ENCODE measurements around the gene IL17C. TPM values are rescaled to one million over a fixed set of nuclear protein-coding genes. Genes with fewer than 3 reads are reported as not detected.

IL17C gene, protein sequence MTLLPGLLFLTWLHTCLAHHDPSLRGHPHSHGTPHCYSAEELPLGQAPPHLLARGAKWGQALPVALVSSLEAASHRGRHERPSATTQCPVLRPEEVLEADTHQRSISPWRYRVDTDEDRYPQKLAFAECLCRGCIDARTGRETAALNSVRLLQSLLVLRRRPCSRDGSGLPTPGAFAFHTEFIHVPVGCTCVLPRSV
- not detected for total RNA-seq

DNA sequence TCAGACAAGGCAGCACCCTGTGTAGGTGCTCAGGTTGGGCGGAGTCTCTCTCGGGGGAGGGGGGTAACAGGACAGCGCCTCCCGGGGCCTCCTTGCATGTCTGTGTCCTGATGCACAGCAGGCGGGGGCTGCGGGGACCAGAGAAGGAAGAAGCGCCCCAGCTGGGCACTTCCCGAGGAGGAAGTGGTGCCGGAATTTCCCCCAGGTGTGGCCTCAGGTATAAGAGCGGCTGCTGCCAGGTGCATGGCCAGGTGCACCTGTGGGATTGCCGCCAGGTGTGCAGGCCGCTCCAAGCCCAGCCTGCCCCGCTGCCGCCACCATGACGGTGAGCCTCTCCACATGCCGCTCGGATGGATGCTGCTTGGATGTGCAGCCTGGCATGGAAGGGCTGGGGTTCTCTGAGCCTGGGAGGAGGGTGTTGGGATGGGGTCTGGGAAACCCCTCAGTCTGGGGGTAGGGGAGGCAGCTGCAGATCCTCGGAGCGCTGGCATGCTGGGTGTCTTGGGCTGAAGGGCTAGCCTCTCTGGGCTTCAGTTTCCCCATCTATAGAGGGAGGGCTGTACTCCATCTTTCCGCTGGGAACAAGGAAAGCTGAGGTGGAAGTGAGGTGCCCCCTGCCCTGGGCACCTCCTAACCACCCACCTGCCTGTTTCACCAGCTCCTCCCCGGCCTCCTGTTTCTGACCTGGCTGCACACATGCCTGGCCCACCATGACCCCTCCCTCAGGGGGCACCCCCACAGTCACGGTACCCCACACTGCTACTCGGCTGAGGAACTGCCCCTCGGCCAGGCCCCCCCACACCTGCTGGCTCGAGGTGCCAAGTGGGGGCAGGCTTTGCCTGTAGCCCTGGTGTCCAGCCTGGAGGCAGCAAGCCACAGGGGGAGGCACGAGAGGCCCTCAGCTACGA, at the start of gene IL17C:
Gene IL17C, plus strand, starts transcription at position 250 of the 908 bp plus-strand sequence. Its CDS starts 70 bp downstream, at position 320.
- no peak for DNase-seq (ENCODE audit: low spot score)

DNA sequence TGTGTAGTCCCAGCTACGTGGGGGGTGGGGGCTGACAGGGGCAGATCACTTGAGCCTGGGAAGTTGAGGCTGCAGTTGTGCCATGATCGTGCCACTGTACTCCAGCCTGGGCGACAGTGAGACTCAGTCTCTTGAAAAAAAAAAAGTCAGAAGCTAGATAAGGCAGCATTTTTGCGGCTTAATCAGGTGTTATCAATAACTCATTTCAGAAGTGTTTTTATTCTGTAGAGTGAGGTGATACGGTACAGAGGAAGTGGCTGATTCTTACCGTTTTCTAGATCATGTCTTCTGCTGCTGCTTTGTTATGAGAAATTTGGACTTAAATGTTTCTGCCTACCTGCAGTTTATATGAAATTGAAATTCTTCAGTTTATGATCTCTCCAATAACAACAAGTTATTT, 49.6 kb upstream of the IL17C start:
- no peak for DNase-seq (ENCODE audit: low spot score)

DNA sequence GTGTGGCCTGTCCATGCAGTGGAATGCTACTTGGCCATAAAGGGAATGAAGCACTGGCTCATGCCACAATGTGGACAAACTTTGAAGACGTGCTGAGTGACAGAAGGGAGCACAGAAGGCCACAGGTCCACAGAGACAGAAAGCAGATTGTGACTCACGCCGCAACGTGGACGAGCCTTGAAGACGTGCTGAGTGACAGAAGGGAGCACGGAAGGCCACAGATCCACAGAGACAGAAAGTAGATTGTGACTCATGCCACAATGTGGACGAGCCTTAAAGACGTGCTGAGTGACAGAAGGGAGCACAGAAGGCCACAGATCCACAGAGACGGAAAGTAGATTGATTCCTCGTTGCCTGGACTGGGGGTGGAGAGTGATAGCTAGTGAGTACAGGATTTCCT, 48.9 kb upstream of the IL17C start:
- no peak for DNase-seq (ENCODE audit: low spot score)

DNA sequence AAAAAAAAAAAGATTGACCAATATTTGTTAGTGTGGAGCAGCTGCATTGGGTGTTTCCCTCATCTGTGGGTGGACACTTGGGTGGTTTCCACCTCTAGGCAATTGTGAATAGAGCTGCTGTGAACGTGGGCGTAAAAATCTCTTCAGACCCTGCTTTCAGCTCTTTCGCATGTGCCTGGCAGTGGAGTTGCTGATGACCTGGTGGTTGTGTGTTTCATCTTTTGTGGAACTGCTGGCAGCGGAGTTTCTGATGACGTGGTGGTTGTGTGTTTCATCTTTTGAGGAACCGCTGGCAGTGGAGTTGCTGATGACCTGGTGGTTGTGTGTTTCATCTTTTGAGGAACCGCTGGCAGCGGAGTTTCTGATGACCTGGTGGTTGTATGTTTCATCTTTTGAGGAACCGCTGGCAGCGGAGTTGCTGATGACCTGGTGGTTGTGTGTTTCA, 46.8 kb upstream of the IL17C start:
- DNase-seq (ENCODE audit: low spot score) = peak; percentile 31

DNA sequence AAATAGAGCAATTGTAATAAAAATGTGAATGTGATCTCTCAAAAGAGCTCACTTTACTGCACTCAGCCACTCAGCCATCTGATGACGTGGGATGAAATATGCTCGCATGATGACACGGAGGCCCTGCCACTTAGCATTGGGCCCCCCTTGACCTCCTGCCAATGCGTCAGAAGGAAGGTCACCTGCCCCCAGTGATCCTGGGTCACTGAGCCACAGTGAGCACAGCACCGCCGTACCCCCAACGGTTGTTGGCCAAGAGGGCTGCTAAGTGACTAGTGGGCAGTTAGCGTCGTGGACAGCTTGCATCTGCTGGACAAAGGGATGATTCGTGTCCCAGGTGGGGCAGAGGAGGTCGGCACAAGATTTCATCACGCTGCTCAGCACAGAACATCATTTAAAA, 45.3 kb upstream of the IL17C start:
- DNase-seq (ENCODE audit: low spot score) = no peak

DNA sequence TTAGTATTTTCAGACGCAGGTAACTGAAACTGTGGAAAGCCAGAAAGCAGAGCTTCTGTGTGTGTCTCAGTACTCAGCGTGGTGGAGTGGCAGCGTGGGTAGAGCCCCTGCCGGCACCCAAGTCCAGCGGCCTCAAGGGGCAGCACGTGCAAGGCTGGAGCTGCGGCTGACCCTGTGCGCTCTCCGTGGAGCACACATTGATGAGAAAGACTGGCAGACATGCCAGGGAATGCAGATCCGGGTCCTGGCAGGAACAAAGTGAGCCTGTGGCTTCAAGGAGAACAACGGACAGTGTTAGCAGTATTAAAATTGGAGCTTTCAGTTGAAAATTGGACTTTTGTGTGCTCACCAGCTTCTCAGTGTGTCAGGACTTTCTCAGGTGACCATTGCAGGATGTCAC, 44.9 kb upstream of the IL17C start:
- no peak for DNase-seq (ENCODE audit: low spot score)

DNA sequence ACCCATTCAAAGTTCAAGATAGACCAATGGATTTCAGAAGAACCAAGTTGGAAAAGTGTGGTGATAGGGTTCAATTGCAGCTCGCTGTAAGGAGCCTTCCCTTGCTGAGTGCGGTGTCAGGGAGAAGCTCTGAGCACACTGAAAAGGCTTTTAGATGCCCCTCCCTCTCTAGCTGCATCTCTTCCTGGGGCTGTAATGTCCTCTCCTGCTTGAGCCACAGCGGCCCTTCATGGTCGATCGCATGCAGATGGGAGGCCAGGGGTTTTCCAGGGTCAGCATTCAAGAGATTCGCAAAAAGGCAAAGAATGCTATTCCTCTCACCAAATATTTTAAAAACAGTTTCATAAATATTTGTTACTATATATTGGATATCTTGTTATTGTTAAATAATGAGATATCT, 44.5 kb upstream of the IL17C start:
- DNase-seq (ENCODE audit: low spot score) = no peak

DNA sequence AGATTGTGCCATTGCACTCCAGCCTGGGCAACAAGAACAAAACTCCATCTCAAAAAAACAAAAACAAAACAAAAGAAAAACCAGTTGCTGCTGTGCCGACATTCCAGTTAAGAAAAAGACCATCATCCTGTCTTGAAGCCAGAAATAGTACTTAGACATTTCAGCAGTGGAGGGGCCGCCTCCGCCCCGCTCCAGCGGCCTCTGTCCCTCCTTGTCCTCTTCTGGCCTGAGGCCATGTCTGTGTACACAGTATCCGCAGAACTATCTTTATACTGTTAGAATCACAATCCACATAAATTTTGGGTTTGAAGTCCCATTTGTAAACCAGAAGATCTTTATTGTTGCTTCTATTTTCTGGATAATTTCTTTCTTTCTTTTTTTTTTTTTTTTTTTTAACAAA, 43.3 kb upstream of the IL17C start:
- DNase-seq (ENCODE audit: low spot score) = no peak

DNA sequence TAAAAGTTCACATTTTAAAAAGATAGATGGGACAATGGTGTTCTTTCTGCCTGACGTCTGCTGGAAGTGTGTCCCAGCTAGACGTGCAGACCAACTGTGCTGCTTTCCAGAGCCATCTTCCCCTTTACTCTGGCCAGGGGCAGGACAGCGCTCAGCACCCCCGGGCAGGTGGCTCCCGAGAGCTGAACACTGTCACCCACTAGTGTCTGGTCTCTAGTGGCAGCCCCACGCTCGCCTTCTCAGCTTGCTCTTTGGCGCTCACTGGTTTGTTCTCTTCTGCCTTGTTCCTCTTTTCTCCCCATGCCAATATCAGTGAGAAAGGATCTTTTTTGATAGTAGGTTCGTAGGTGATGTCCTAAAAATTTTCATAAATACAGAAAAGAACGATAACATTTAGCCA, 42.5 kb upstream of the IL17C start:
- DNase-seq (ENCODE audit: low spot score) = no peak

DNA sequence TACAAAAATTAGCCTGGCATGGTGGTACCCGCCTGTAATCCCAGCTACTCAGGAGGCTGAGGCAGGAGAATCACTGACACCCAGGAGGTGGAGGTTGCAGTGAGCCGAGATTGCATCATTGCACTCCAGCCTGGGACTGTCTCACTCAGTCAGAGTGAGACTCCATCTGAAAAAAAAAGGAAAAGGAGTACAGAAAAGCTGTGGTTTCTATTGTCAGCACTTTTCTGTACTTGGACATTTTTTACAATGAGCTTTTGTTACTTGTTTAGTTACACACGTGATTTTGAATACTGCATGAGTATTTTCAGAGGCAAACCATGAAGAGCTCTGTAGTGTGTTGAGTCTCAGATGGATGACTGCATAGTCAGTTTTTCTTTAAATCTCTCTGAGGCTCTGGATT, 41.9 kb upstream of the IL17C start:
- no peak for DNase-seq (ENCODE audit: low spot score)

DNA sequence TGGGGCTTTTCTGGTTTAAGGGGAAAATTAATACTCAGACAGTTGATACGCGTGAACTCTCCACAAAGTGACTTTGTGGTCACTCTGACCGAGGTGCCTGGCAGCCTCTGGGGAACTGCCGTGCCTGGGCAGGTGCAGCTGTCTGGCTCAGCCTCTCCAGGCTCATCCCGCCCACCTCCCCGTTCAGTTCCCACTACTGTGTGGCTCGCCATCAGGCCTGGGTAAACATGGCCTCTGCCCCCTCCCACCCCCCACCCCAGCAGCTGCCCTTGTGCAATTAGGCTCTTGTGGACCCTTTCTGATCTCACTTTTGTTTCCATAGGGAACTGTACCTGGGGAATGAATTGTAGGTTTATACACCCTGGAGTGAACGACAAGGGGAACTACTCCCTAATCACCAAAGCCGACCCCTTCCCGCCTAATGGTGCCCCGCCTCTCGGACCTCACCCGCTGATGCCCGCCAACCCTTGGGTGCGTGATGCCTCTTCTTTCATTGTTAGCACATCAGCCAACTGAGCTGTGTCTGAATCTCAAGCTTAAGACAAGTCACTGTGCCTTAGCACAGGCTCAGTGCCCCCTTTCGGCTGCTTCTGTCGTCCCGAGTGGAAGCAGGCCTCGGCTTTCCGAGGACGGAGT, 40.4 kb upstream of the IL17C start:
- no peak for DNase-seq (ENCODE audit: low spot score)

DNA sequence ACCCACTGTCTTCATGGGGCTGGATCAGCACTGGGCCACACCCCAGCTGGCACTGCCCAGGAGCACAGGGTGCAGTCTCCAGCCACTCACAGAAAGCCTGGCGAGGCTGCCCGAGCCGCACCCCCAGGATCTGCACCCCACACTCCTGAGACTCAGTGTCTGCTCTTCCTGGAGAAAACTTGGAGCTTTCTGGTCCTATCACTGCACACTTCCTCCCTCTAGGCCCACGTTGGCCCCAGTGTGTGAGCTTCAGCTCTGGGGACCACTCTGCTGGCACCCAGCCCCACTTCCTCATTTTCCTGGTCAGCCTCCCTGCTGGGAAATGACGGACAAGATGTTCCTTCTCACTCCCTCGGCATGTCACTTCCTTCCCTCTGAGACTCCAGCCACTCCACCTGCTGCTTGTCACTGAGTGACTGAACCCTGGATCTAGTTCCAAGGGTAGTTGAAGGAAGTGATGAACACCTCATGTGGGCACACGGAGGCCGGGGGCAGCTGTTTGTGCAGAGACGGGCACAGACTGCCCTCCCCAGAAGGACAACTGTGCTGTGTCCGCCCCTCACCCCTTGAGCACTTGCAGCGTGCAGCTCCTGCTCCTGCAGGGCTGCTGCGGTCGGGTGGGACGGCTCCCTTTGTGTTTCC, 39.2 kb upstream of the IL17C start:
- peak; percentile 72 for DNase-seq (ENCODE audit: low spot score)

DNA sequence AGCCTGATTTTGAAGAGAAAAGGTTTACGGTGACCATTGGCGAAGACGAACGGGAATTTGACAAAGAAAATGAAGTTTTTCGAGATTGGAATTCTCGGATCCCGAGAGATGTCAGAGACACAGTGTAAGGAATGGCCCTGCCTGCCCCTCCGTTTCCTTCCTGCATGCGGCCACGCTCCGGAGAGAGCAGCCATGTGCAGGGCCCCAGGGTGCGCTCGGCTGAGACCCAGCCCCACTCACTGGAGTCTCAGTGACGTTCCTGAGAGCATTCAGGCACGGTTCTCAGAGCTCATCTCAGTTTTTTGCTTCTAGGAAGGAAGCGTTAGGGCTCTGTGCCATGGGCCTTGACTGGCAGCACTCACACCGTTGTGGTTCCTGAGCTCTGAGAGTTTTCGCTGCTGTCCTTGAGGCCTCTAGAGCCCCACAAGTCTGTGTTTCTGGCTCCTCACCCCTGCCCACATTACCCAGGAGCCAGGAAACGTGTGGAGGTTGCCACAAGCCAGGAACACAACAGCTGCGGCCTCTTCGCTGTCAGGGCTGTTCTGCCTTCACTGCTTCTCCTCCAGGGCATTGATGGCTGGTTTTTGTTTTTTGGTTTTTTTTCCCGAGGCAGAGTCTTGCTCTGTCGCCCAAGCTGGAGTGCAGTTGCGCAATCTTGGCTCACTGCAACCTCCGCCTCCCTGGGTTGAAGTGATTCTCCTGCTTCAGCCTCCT, 38.4 kb upstream of the IL17C start:
- DNase-seq (ENCODE audit: low spot score) = no peak

DNA sequence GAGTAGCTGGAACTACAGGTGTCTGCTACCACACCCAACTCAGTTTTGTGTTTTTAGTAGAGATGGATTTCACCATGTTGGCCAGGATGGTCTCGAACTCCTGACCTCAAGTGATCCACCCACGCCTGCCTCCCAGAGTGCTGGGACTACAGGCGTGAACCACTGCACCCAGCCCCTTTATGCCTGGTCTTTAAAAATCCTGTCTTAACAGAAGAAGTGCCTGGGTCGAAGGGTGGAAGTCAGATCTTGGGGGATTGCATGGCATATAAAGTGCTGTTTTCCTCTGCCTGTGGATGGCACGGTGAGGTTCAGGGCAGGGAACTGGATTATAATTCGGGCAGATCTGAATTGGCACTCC, 37.9 kb upstream of the IL17C start:
- no peak for DNase-seq (ENCODE audit: low spot score)

DNA sequence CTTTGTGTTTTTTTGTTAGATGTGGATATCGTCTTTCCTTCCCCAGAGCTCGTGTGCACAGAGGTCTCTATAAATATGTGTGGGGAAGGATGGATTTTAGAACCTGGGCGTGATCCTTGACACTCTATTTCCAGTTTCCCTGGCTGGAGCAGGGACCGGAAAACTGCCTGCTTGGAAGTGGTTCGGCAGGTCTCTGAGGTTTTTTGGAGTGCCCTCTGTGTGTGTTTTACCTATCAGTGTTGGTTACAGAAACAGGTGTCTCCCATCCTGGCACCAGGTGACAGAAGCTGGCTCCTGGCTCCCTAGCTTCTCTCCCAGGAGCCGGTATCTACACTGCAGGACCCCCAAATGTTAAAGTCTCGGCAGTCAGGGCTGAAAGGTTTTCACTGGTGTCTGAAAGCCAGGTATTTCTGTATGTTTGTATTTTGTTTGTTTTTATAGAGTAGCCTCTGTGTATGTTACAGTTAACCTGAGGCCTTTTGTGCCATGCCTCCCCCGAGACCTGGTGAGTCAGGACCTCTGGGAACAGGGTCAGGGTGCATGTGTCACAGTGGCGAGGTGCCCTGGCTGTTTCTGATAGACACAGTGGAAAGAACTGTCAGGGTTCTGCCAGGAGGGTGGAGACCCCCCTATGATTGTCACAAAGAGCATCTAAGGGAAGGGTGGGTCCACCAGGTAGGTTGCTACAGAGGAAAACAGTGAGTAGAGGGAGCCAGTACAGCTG, 36.9 kb upstream of the IL17C start:
- no peak for DNase-seq (ENCODE audit: low spot score)

DNA sequence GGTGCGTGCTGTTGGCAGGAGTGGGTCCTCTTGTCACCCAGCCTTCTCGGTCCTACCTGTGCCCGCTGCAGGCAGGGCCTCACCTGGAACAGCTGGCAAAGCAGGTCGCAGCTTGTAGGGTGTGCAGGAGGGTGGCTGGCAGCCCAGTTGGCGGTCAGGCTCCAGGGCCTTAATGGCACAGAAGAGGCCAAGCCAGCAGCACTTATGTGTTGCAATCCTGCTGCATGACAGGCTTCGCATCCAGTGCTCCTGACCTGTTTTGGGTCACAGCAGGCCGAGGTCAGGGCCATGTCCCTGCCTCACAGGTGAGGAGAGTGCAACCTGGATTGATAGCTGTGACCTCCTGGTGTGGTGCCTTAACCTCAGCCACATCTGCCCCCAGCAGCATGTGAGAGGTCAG, 36.3 kb upstream of the IL17C start:
- DNase-seq (ENCODE audit: low spot score) = no peak

DNA sequence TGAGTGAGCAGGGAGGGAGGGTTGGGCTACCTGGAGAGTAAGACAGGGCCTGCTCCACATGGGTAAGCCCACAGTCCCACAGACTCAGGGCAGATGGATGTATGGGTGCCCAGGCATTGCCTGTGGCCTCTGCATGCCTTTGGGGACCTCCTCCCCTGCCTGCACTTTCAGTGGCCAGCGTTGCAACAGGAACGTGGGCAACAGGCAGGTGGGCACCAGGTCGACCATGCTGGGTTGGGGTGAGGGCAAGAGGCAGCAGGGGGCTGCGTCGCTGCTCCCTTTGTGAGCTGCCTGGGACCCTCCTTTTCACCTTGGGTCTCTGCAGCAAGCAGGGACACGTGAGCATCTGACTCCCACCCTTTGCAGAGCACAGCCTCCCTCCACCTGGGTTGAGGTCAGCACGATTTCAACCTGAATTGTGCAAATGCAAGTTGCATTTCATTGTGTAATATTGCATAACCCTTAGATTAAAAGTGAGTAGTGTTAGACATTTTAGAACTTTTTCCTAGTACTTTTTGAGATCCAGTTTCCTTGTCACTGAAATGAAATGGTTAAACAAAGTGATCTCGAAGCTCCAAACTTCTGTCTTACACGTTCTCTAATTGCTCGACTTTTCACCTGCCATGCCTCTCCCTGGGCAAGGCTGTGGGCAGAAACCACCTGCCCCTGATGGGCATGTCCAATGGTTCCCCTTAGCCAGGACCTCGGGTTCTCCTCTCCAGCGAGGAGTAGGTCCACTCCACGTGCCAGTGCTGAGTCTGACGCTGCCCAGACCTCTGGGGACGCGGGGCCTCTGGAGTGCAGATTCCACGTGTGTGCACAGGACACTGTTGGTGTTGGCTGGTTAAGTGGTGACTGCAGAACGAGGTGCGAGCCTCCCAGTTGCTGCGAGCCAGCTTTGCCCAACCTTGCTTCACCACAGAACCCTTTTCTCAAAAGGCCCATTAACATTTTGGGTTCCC, 32.9 kb upstream of the IL17C start:
- DNase-seq (ENCODE audit: low spot score) = no peak

DNA sequence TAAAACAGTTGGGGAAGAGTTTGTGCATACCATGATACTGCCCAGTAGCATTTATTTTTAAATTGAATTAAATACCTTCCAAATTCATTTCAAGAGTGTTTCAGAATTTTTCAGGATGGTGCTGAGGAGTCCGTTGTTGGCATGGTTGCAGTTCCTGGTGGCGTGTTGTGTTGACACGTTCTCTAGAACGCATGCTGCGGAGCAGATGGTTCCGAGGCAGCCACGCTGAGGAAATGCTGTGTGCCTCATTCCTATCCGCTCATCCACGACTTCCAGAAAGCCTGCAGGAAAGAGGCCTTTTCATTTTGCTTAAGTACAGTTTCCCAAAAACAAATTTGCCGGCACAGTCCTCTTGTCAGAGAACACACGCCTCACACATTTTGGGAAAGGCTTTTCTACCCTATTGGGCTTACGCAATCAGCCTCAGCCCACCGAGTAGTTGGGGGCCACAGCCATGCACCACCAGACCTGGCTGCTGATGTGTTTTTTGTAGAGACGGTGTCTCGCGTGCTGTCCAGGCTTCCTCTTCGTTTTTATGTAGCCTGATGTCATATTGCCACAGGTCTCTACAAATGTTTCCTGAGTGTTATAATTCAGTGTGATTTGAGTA, 32.1 kb upstream of the IL17C start:
- DNase-seq (ENCODE audit: low spot score) = no peak

DNA sequence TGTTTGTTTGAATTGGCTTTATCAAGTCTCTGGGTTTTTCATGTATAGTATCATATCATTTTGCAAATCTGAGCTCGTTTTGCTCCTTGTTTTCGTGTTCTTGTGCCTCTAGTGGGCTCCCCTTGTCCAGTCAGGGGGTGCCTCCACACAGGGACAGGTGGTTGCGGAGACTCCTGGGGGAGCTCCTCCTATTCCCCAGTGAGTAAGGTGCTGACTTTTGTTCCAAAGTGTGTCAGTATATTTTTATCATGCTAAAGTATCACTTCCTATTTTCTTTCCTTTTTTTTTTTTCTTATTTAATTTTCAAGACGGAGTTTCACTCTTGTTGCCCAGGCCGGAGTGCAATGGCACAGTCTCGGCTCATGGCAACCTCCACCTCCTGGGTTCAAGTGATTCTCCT, 30.3 kb upstream of the IL17C start:
- DNase-seq (ENCODE audit: low spot score) = no peak

Data from mucosa of gallbladder (tissue), 1 donor.